ENCODE measurements around the gene SOX8.

The SOX8 gene

GRCh38 chr16:969508-970385 is 11.8 kb upstream of the SOX8 start:
- H3K4me3 ChIP-seq (ENCODE audit: low read length): peak overlapping the region; percentile 50
- H3K27me3 ChIP-seq (ENCODE audit: control insufficient read depth, insufficient read depth, low read length): peaks cover 23% of the 10 kb centered on the region
- H3K4me1 ChIP-seq (ENCODE audit: control insufficient read depth, insufficient read depth, low read length): peaks cover 24% of the 10 kb centered on the region
- peaks cover 3% of the 10 kb centered on the region for H3K9me3 ChIP-seq (ENCODE audit: control insufficient read depth, low read length)
- peak overlapping the region; percentile 78 for H3K9ac ChIP-seq (ENCODE audit: low read length)
- no peaks in the 10 kb centered on the region for H3K36me3 ChIP-seq (ENCODE audit: control insufficient read depth, insufficient read depth, low read length)

GRCh38 chr16:970386-970765 is 11.2 kb upstream of the SOX8 start:
- Histone ChIP-seq H3K9ac (ENCODE audit: low read length) (peak overlapping the region; percentile 78), H3K9me3 (ENCODE audit: control insufficient read depth, low read length) (peaks cover 3% of the 10 kb centered on the region), H3K36me3 (ENCODE audit: control insufficient read depth, insufficient read depth, low read length) (no peaks in the 10 kb centered on the region), H3K4me3 (ENCODE audit: low read length) (peak overlapping the region; percentile 50), H3K4me1 (ENCODE audit: control insufficient read depth, insufficient read depth, low read length) (peaks cover 24% of the 10 kb centered on the region), H3K27me3 (ENCODE audit: control insufficient read depth, insufficient read depth, low read length) (peaks cover 27% of the 10 kb centered on the region)

- H3K4me3 ChIP-seq (ENCODE audit: low read length): peak within 1 kb of the TSS; percentile 50
- H3K9ac ChIP-seq (ENCODE audit: low read length): peak within 1 kb of the TSS; percentile 78
- H3K4me1 ChIP-seq (ENCODE audit: control insufficient read depth, insufficient read depth, low read length): peaks cover 24% of the 10 kb centered on the region
- no peaks in the 10 kb centered on the region for H3K36me3 ChIP-seq (ENCODE audit: control insufficient read depth, insufficient read depth, low read length)
- peaks cover 27% of the 10 kb centered on the region for H3K27me3 ChIP-seq (ENCODE audit: control insufficient read depth, insufficient read depth, low read length)
- peaks cover 3% of the 10 kb centered on the region for H3K9me3 ChIP-seq (ENCODE audit: control insufficient read depth, low read length)
Observed at GRCh38 chr16:970766-971581, 10.6 kb upstream of the SOX8 start, which contains the start of gene LMF1. Gene LMF1 (minus strand): TSS chr16:970984. CDS start chr16:970980, 4 bp downstream.

- Histone ChIP-seq H3K4me1 (ENCODE audit: control insufficient read depth, insufficient read depth, low read length) (peaks cover 24% of the 10 kb centered on the region), H3K4me3 (ENCODE audit: low read length) (no peak overlapping the region), H3K9ac (ENCODE audit: low read length) (no peak overlapping the region), H3K27me3 (ENCODE audit: control insufficient read depth, insufficient read depth, low read length) (peaks cover 32% of the 10 kb centered on the region), H3K9me3 (ENCODE audit: control insufficient read depth, low read length) (peaks cover 3% of the 10 kb centered on the region), H3K36me3 (ENCODE audit: control insufficient read depth, insufficient read depth, low read length) (no peaks in the 10 kb centered on the region)
Observed at GRCh38 chr16:971582-971905, 10.0 kb upstream of the SOX8 start.

- H3K9ac ChIP-seq (ENCODE audit: low read length): no peak overlapping the region
- H3K36me3 ChIP-seq (ENCODE audit: control insufficient read depth, insufficient read depth, low read length): no peaks in the 10 kb centered on the region
- H3K9me3 ChIP-seq (ENCODE audit: control insufficient read depth, low read length): peaks cover 3% of the 10 kb centered on the region
- peaks cover 27% of the 10 kb centered on the region for H3K4me1 ChIP-seq (ENCODE audit: control insufficient read depth, insufficient read depth, low read length)
- H3K4me3 ChIP-seq (ENCODE audit: low read length): no peak overlapping the region
- peaks cover 34% of the 10 kb centered on the region for H3K27me3 ChIP-seq (ENCODE audit: control insufficient read depth, insufficient read depth, low read length)
Observed at GRCh38 chr16:971981-972315, 9.6 kb upstream of the SOX8 start.

GRCh38 chr16:972316-973002 is 9.1 kb upstream of the SOX8 start:
- peaks cover 3% of the 10 kb centered on the region for H3K9me3 ChIP-seq (ENCODE audit: control insufficient read depth, low read length)
- no peaks in the 10 kb centered on the region for H3K36me3 ChIP-seq (ENCODE audit: control insufficient read depth, insufficient read depth, low read length)
- peaks cover 32% of the 10 kb centered on the region for H3K4me1 ChIP-seq (ENCODE audit: control insufficient read depth, insufficient read depth, low read length)
- peak overlapping the region; percentile 8 for H3K9ac ChIP-seq (ENCODE audit: low read length)
- no peak overlapping the region for H3K4me3 ChIP-seq (ENCODE audit: low read length)
- H3K27me3 ChIP-seq (ENCODE audit: control insufficient read depth, insufficient read depth, low read length): peaks cover 34% of the 10 kb centered on the region

- Histone ChIP-seq H3K36me3 (ENCODE audit: control insufficient read depth, insufficient read depth, low read length) (no peaks in the 10 kb centered on the region), H3K27me3 (ENCODE audit: control insufficient read depth, insufficient read depth, low read length) (peaks cover 40% of the 10 kb centered on the region), H3K4me1 (ENCODE audit: control insufficient read depth, insufficient read depth, low read length) (peaks cover 32% of the 10 kb centered on the region), H3K9ac (ENCODE audit: low read length) (no peak overlapping the region), H3K4me3 (ENCODE audit: low read length) (no peak overlapping the region), H3K9me3 (ENCODE audit: control insufficient read depth, low read length) (peaks cover 3% of the 10 kb centered on the region)
Observed at GRCh38 chr16:973366-973765, 8.2 kb upstream of the SOX8 start.

GRCh38 chr16:974001-974601 is 7.5 kb upstream of the SOX8 start:
- peaks cover 47% of the 10 kb centered on the region for H3K27me3 ChIP-seq (ENCODE audit: control insufficient read depth, insufficient read depth, low read length)
- no peak overlapping the region for H3K9ac ChIP-seq (ENCODE audit: low read length)
- H3K4me3 ChIP-seq (ENCODE audit: low read length): no peak overlapping the region
- peaks cover 32% of the 10 kb centered on the region for H3K4me1 ChIP-seq (ENCODE audit: control insufficient read depth, insufficient read depth, low read length)
- no peaks in the 10 kb centered on the region for H3K36me3 ChIP-seq (ENCODE audit: control insufficient read depth, insufficient read depth, low read length)
- peaks cover 3% of the 10 kb centered on the region for H3K9me3 ChIP-seq (ENCODE audit: control insufficient read depth, low read length)

- Histone ChIP-seq H3K4me1 (ENCODE audit: control insufficient read depth, insufficient read depth, low read length) (peaks cover 29% of the 10 kb centered on the region), H3K27me3 (ENCODE audit: control insufficient read depth, insufficient read depth, low read length) (peaks cover 53% of the 10 kb centered on the region), H3K36me3 (ENCODE audit: control insufficient read depth, insufficient read depth, low read length) (no peaks in the 10 kb centered on the region), H3K9me3 (ENCODE audit: control insufficient read depth, low read length) (peaks cover 3% of the 10 kb centered on the region), H3K9ac (ENCODE audit: low read length) (no peak overlapping the region), H3K4me3 (ENCODE audit: low read length) (no peak overlapping the region)
Observed at GRCh38 chr16:974611-975261, 6.8 kb upstream of the SOX8 start.

GRCh38 chr16:975291-975690 is 6.3 kb upstream of the SOX8 start:
- Histone ChIP-seq H3K36me3 (ENCODE audit: control insufficient read depth, insufficient read depth, low read length) (no peaks in the 10 kb centered on the region), H3K27me3 (ENCODE audit: control insufficient read depth, insufficient read depth, low read length) (peaks cover 59% of the 10 kb centered on the region), H3K9ac (ENCODE audit: low read length) (no peak overlapping the region), H3K4me1 (ENCODE audit: control insufficient read depth, insufficient read depth, low read length) (peaks cover 24% of the 10 kb centered on the region), H3K4me3 (ENCODE audit: low read length) (no peak overlapping the region), H3K9me3 (ENCODE audit: control insufficient read depth, low read length) (peaks cover 3% of the 10 kb centered on the region)

- no peak overlapping the region for H3K9ac ChIP-seq (ENCODE audit: low read length)
- peaks cover 3% of the 10 kb centered on the region for H3K9me3 ChIP-seq (ENCODE audit: control insufficient read depth, low read length)
- H3K36me3 ChIP-seq (ENCODE audit: control insufficient read depth, insufficient read depth, low read length): no peaks in the 10 kb centered on the region
- H3K4me3 ChIP-seq (ENCODE audit: low read length): no peak overlapping the region
- H3K27me3 ChIP-seq (ENCODE audit: control insufficient read depth, insufficient read depth, low read length): peaks cover 68% of the 10 kb centered on the region
- peaks cover 19% of the 10 kb centered on the region for H3K4me1 ChIP-seq (ENCODE audit: control insufficient read depth, insufficient read depth, low read length)
Observed at GRCh38 chr16:976389-976931, 5.1 kb upstream of the SOX8 start.

Measured in mucosa of stomach (tissue), 1 donor.